Ovary (tissue), 9 donors: Measurements from ENCODE around the gene C19orf12. TPM values are rescaled to one million over a fixed set of nuclear protein-coding genes. Genes with fewer than 3 reads are reported as not detected.

Source experiments
- DNase-seq, 5 donors: peaks; one replicate each; pipeline ENCODE4 v3.0.0-alpha.2; 2019 to 2020
- H3K27ac ChIP-seq, 2 donors: fragments of 200-600 bp; one replicate each; pipeline versions ENCODE4 v1.5.1 to v1.8.0; 2019 to 2022
- H3K27me3 ChIP-seq: fragments of 200-600 bp; one replicate; pipeline ENCODE4 v1.8.0; 2022
- H3K36me3 ChIP-seq: fragments of 200-600 bp; sonication (generic); one replicate; pipeline ENCODE4 v1.5.1; 2019
- H3K4me1 ChIP-seq: one replicate; pipeline ENCODE4 v1.8.1; 2013; ENCODE audit warnings: mild to moderate bottlenecking, moderate library complexity; ENCODE audit not compliant: insufficient read depth
- H3K4me3 ChIP-seq: fragments of 200-600 bp; sonication (generic); one replicate; pipeline ENCODE4 v1.5.1; 2017
- H3K9me3 ChIP-seq, 2 donors: fragments of 200-600 bp in 1 of 2; sonication (generic) in 1 of 2; one replicate each; pipeline versions ENCODE4 v1.5.1 to v1.8.1; 2013 to 2019; ENCODE audit warnings: mild to moderate bottlenecking in 1 of 2, moderate library complexity in 1 of 2
- CTCF ChIP-seq, 3 donors: fragments of 450-650 bp in 2 of 3; fragments of 200-600 bp in 1 of 3; IDR thresholded peaks; one replicate each; pipeline versions ENCODE4 v1.5.1 to v1.8.0; 2016 to 2022; ENCODE audit warnings: antibody characterized with exemption in 3 of 3, mild to moderate bottlenecking in 1 of 3
- EP300 ChIP-seq: sonication (generic); formaldehyde crosslinking; IDR thresholded peaks from one replicate; pipeline ENCODE4 v1.6.1; 2017; ENCODE audit warnings: antibody characterized with exemption
- POLR2A ChIP-seq: fragments of 450-650 bp; IDR thresholded peaks from one replicate; pipeline ENCODE4 v1.6.1; 2017; ENCODE audit warnings: antibody characterized with exemption, mild to moderate bottlenecking, moderate library complexity
- WGBS, 3 donors: extraction: QIAGEN DNeasy Blood & Tissue Kit in 1 of 3; methylation state at CpG; one replicate each; pipeline versions ENCODE4 v1.1.5 to v1.1.7; 2013 to 2017; 5-methylcytosine and 5-hydroxymethylcytosine counted together
- intact Hi-C, 4 donors: fragments of 100-400 bp; cut with DNase I; formaldehyde crosslinking; loops; one replicate each; pipeline versions ENCODE4 v1.11.0 to v1.15.1; 2022 to 2023
- polyA plus RNA-seq, 2 donors: library from polyadenylated mRNA; stranded (reverse); fragments of 200-250 nt in 1 of 2; fragments of 350-450 nt in 1 of 2; fragmentation: Illumina TruSeq in 1 of 2; extraction: RNeasy Lipid Tissue Mini Kit (QIAGEN cat#74804) in 1 of 2; gene quantifications; one replicate each; pipeline ENCODE4 v1.2.3, GENCODE V29; 2013 to 2014
- total RNA-seq, 7 donors: library from RNA; depleted of rRNA in 2 of 7; stranded (reverse); fragments of >200 nt in 2 of 7; fragmentation: NEBNext Ultra II Directional in 3 of 7; extraction: Animal tissue kit (Norgen Biotek cat#: 25700) in 3 of 7; gene quantifications; one replicate each; pipeline versions ENCODE4 v1.1.0 to v1.2.4, GENCODE V29; 2016 to 2023
- donor health status: DM: no; HTN: no; CAD: no; lungs with moderate emphysema.
- donor health status: DM: no; HTN: no; CAD: no.
- donor health status: Bipolar disorder and iron deficiency.
- donor health status: DM: yes; HTN: yes; CAD: no.
- donor health status: DM: no; HTN: no; CAD: no.
- donor health status: DM: yes; HTN: yes; CAD: no.

C19orf12 gene
- total and polyA plus RNA-seq, 9 donors, result 15.6 to 33.6 (median 24.1) TPM

GRCh38 chr19:29675120-29675649 lies 39.9 kb downstream of the C19orf12 start:
- H3K4me1 ChIP-seq, result peaks cover 9% of the 10 kb centered on the region
- no peak for TF ChIP-seq CTCF (IDR thresholded peaks at IDR 0.05)
- TF ChIP-seq POLR2A, result no peak
- TF ChIP-seq EP300, result no peak
- H3K27ac ChIP-seq, result no peak overlapping the region

GRCh38 chr19:29674374-29675119 lies 40.5 kb downstream of the C19orf12 start:
- no peaks in the 10 kb centered on the region for H3K27me3 ChIP-seq
- DNase-seq, result peak in 1 of 5 donors; percentile 8
- no peak for TF ChIP-seq POLR2A
- TF ChIP-seq EP300, result no peak
- TF ChIP-seq CTCF (IDR thresholded peaks at IDR 0.05), result no peak
- no peaks in the 10 kb centered on the region for H3K36me3 ChIP-seq
- peaks cover 9% of the 10 kb centered on the region for H3K4me1 ChIP-seq
- intact Hi-C loops, result no loop called here
- H3K27ac ChIP-seq, result no peak overlapping the region
- 93 to 95% (median 95%) methylated on average over 23 to 34 of the region's 34 CpGs for WGBS, 3 donors
- no peak overlapping the region for H3K4me3 ChIP-seq
- H3K9me3 ChIP-seq, result no peaks in the 10 kb centered on the region

More at GRCh38 chr19:29675120-29675649, 39.9 kb downstream of the C19orf12 start:
- Histone ChIP-seq H3K36me3 (no peaks in the 10 kb centered on the region), H3K4me3 (no peak overlapping the region), H3K27me3 (no peaks in the 10 kb centered on the region), H3K9me3 (no peaks in the 10 kb centered on the region)
- intact Hi-C loops, result no loop called here
- DNase-seq, result peak in 1 of 5 donors; percentile 8
- 93 to 94% (median 94%) methylated on average over 10 of the region's 10 CpGs for WGBS, 3 donors

- intact Hi-C loops, result no loop called here
- Histone ChIP-seq H3K4me3 (no peak overlapping the region), H3K27ac (no peak overlapping the region), H3K4me1 (peaks cover 6% of the 10 kb centered on the region), H3K27me3 (no peaks in the 10 kb centered on the region), H3K36me3 (no peaks in the 10 kb centered on the region), H3K9me3 (no peaks in the 10 kb centered on the region)
- 92 to 95% (median 94%) methylated on average over 57 of the region's 57 CpGs for WGBS, 3 donors
- peak in 1 of 5 donors; percentile 13 for DNase-seq
- TF ChIP-seq CTCF (IDR thresholded peaks at IDR 0.05) (no peak), EP300 (no peak), POLR2A (no peak)
Measured at GRCh38 chr19:29673451-29674371, 41.4 kb downstream of the C19orf12 start.

- intact Hi-C loops, result no loop called here
- TF ChIP-seq POLR2A, result no peak
- TF ChIP-seq CTCF (IDR thresholded peaks at IDR 0.05), result no peak
- TF ChIP-seq EP300, result no peak
- no peaks in the 10 kb centered on the region for H3K27me3 ChIP-seq
- no peaks in the 10 kb centered on the region for H3K36me3 ChIP-seq
- no peaks in the 10 kb centered on the region for H3K4me1 ChIP-seq
- no peaks in the 10 kb centered on the region for H3K9me3 ChIP-seq
- no peak overlapping the region for H3K27ac ChIP-seq
- no peak overlapping the region for H3K4me3 ChIP-seq
- DNase-seq, result no peak
- WGBS, 3 donors, result 88 to 94% (median 89%) methylated on average over 11 of the region's 11 CpGs
Measured at GRCh38 chr19:29672933-29673336, 42.1 kb downstream of the C19orf12 start.
